ENCODE data around the gene AMFR. TPM values are rescaled to one million over a fixed set of nuclear protein-coding genes. Genes with fewer than 3 reads are reported as not detected.

The AMFR gene
- total RNA-seq = 10 to 100 TPM; 43.9 to 64.2 (median 52.8) TPM
- polyA plus RNA-seq = 10 to 100 TPM; 29.2 to 37.4 TPM

- H3K4me1 ChIP-seq = peaks cover 14 to 26% (median 18%) of the 10 kb centered on the region in 3 donors
- DNase-seq (peak; percentile 53 to 87 (median 78)), ATAC-seq (peak; percentile 94 to 96 (median 95)), FAIRE-seq (no peak)
- TF ChIP-seq CTCF (IDR thresholded peaks at IDR 0.05) = peak in 3 of 4 donors; percentile 14 to 43 (median 41)
- intact Hi-C loops (cut with DNase I) = no loop called here
- WGBS, 2 donors = 0 to 1% methylated on average over 30 to 57 of the region's 57 CpGs
- H3K27me3 ChIP-seq = no peaks in the 10 kb centered on the region
- H3K27ac ChIP-seq = peak within 1 kb of the TSS; percentile 70 to 80 (median 76)
- no peaks in the 10 kb centered on the region for H3K36me3 ChIP-seq
- peak within 1 kb of the TSS; percentile 93 to 99 (median 96) for H3K4me3 ChIP-seq
- H3K9me3 ChIP-seq = no peaks in the 10 kb centered on the region
Measured at GRCh38 chr16:56425439-56425832, at the start of gene AMFR. AMFR (minus strand) TSS chr16:56425545; CDS start chr16:56425327, 218 bp downstream.

GRCh38 chr16:56470666-56471065 is 45.3 kb upstream of the AMFR start:
- H3K9me3 ChIP-seq = no peaks in the 10 kb centered on the region
- H3K4me1 ChIP-seq = no peaks in the 10 kb centered on the region
- intact Hi-C loops (cut with DNase I) = no loop called here
- H3K27me3 ChIP-seq = no peaks in the 10 kb centered on the region
- no peak for TF ChIP-seq CTCF (IDR thresholded peaks at IDR 0.05)
- ATAC-seq = no peak
- no peak overlapping the region for H3K27ac ChIP-seq
- DNase-seq = no peak
- H3K36me3 ChIP-seq = peaks cover 4 to 78% (median 16%) of the 10 kb centered on the region in 3 donors
- FAIRE-seq = no peak
- 84 to 94% methylated on average over 1 of the region's 1 CpG for WGBS, 2 donors
- no peak overlapping the region for H3K4me3 ChIP-seq

GRCh38 chr16:56470232-56470631 is 44.9 kb upstream of the AMFR start:
- Histone ChIP-seq H3K27me3 (no peaks in the 10 kb centered on the region), H3K27ac (no peak overlapping the region), H3K4me1 (no peaks in the 10 kb centered on the region), H3K4me3 (no peak overlapping the region), H3K9me3 (no peaks in the 10 kb centered on the region), H3K36me3 (peaks cover 4 to 77% (median 13%) of the 10 kb centered on the region in 3 donors)
- WGBS, 2 donors = 88% methylated on average over 3 of the region's 3 CpGs
- intact Hi-C loops (cut with DNase I) = no loop called here
- TF ChIP-seq CTCF (IDR thresholded peaks at IDR 0.05) = no peak
- DNase-seq (no peak), FAIRE-seq (no peak), ATAC-seq (no peak)

- Histone ChIP-seq H3K27me3 (no peaks in the 10 kb centered on the region), H3K36me3 (peaks cover 4 to 72% (median 13%) of the 10 kb centered on the region in 3 donors), H3K27ac (no peak overlapping the region), H3K4me1 (no peaks in the 10 kb centered on the region), H3K4me3 (no peak overlapping the region), H3K9me3 (no peaks in the 10 kb centered on the region)
- ATAC-seq (no peak), FAIRE-seq (no peak), DNase-seq (no peak)
- WGBS, 2 donors = 90% methylated on average over 7 of the region's 7 CpGs
- intact Hi-C loops (cut with DNase I) = no loop called here
- no peak for TF ChIP-seq CTCF (IDR thresholded peaks at IDR 0.05)
Measured at GRCh38 chr16:56469748-56470147, 44.4 kb upstream of the AMFR start.

GRCh38 chr16:56468800-56469199 is 43.5 kb upstream of the AMFR start:
- peaks cover 4 to 65% (median 13%) of the 10 kb centered on the region in 3 donors for H3K36me3 ChIP-seq
- DNase-seq (no peak), FAIRE-seq (no peak), ATAC-seq (no peak)
- H3K9me3 ChIP-seq = no peaks in the 10 kb centered on the region
- H3K4me3 ChIP-seq = no peak overlapping the region
- no peaks in the 10 kb centered on the region for H3K27me3 ChIP-seq
- intact Hi-C loops (cut with DNase I) = no loop called here
- no peaks in the 10 kb centered on the region for H3K4me1 ChIP-seq
- TF ChIP-seq CTCF (IDR thresholded peaks at IDR 0.05) = no peak
- no peak overlapping the region for H3K27ac ChIP-seq
